Suprapubic skin (tissue), 4 donors: ENCODE data around the gene ZNF423. TPM values are rescaled to one million over a fixed set of nuclear protein-coding genes. Genes with fewer than 3 reads are reported as not detected.

ENCODE experiments used
- DNase-seq, 2 donors: peaks; one replicate each; pipeline ENCODE4 v3.0.0-alpha.2; 2019; ENCODE audit warnings: low spot score in 2 of 2
- H3K27ac ChIP-seq: fragments of 200-600 bp; sonication (generic); one replicate; pipeline ENCODE4 v1.5.1; 2019
- H3K27me3 ChIP-seq: fragments of 200-600 bp; sonication (generic); one replicate; pipeline ENCODE4 v1.5.1; 2019
- H3K36me3 ChIP-seq: fragments of 200-600 bp; sonication (generic); one replicate; pipeline ENCODE4 v1.5.1; 2019
- H3K4me1 ChIP-seq: fragments of 200-600 bp; sonication (generic); one replicate; pipeline ENCODE4 v1.5.1; 2019
- H3K4me3 ChIP-seq: fragments of 200-600 bp; sonication (generic); one replicate; pipeline ENCODE4 v1.5.1; 2019; ENCODE audit warnings: mild to moderate bottlenecking
- H3K9me3 ChIP-seq: fragments of 200-600 bp; sonication (generic); one replicate; pipeline ENCODE4 v1.5.1; 2019
- EP300 ChIP-seq: sonication (generic); formaldehyde crosslinking; IDR thresholded peaks from one replicate; pipeline ENCODE4 v1.6.1; 2017; ENCODE audit warnings: antibody characterized with exemption
- POLR2A ChIP-seq, 2 donors: fragments of 450-650 bp; IDR thresholded peaks; one replicate each; pipeline ENCODE4 v1.6.1; 2017; ENCODE audit warnings: antibody characterized with exemption in 2 of 2, mild to moderate bottlenecking in 2 of 2, moderate library complexity in 2 of 2
- POLR2AphosphoS5 ChIP-seq, 3 donors: sonication (generic); formaldehyde crosslinking; IDR thresholded peaks; one replicate each; pipeline ENCODE4 v1.6.1; 2017; ENCODE audit warnings: antibody characterized with exemption in 3 of 3
- WGBS: methylation state at CpG from one replicate; pipeline ENCODE4 v1.1.5; 2018; 5-methylcytosine and 5-hydroxymethylcytosine counted together
- total RNA-seq, 4 donors: library from RNA; depleted of rRNA; stranded (reverse); fragments of >200 nt; gene quantifications; one replicate each; pipeline ENCODE4 v1.1.0, GENCODE V29; 2016
- TF ChIP-seq, protein P1 (sequence below), 2 donors: fragments of 200-600 bp in 1 of 2; fragments of 450-650 bp in 1 of 2; sonication (generic) in 1 of 2; IDR thresholded peaks; one replicate each; pipeline ENCODE4 v1.5.1; 2016 to 2019; ENCODE audit warnings: antibody characterized with exemption in 2 of 2, mild to moderate bottlenecking in 1 of 2, moderate library complexity in 1 of 2

The ZNF423 gene
- total RNA-seq, 4 donors from 2014 or later, result 1.3 to 5.3 (median 1.9) TPM

DNA sequence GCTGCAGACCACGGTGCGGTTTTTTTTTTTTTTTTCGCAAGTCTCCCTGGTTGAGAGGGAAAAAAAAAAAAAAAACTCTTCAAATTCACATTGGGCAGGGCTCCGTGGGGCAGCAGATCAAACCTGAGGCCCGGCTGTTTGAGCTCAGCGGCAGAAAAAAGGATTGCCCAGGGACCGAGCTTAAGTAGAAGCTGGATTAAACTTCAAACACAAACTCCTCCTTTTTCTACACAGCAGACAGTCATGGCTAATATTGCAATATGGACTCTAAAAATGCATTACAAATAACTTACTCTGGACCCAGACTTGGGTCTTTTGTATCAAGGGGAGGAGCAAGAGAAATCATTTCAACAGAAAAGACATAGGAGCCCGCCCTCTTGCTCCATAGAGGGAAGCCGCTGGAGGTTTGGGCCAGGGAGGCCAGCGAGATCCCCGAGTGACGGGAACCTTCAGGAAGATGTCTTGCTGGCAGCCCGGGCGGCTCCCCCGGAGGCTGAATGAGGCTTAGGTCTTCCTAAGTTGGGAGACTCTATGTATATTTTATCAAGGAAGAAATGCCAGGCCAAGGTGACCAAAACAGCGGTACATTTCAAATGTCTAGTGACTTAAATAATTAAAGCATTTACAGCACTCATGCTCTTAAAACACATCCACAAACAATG is 167.7 kb downstream of the ZNF423 start:
- 84% methylated on average over 16 of the region's 16 CpGs for WGBS
- peaks cover 3% of the 10 kb centered on the region for H3K27me3 ChIP-seq
- H3K4me3 ChIP-seq, result no peak overlapping the region
- TF ChIP-seq, protein P1, sequence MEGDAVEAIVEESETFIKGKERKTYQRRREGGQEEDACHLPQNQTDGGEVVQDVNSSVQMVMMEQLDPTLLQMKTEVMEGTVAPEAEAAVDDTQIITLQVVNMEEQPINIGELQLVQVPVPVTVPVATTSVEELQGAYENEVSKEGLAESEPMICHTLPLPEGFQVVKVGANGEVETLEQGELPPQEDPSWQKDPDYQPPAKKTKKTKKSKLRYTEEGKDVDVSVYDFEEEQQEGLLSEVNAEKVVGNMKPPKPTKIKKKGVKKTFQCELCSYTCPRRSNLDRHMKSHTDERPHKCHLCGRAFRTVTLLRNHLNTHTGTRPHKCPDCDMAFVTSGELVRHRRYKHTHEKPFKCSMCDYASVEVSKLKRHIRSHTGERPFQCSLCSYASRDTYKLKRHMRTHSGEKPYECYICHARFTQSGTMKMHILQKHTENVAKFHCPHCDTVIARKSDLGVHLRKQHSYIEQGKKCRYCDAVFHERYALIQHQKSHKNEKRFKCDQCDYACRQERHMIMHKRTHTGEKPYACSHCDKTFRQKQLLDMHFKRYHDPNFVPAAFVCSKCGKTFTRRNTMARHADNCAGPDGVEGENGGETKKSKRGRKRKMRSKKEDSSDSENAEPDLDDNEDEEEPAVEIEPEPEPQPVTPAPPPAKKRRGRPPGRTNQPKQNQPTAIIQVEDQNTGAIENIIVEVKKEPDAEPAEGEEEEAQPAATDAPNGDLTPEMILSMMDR (IDR thresholded peaks at IDR 0.05), result no peak
- TF ChIP-seq POLR2A (IDR thresholded peaks at IDR 0.05) (no peak), EP300 (no peak), POLR2AphosphoS5 (IDR thresholded peaks at IDR 0.05) (no peak)
- no peaks in the 10 kb centered on the region for H3K36me3 ChIP-seq
- no peaks in the 10 kb centered on the region for H3K9me3 ChIP-seq
- no peaks in the 10 kb centered on the region for H3K4me1 ChIP-seq
- no peak for DNase-seq
- H3K27ac ChIP-seq, result no peak overlapping the region

DNA sequence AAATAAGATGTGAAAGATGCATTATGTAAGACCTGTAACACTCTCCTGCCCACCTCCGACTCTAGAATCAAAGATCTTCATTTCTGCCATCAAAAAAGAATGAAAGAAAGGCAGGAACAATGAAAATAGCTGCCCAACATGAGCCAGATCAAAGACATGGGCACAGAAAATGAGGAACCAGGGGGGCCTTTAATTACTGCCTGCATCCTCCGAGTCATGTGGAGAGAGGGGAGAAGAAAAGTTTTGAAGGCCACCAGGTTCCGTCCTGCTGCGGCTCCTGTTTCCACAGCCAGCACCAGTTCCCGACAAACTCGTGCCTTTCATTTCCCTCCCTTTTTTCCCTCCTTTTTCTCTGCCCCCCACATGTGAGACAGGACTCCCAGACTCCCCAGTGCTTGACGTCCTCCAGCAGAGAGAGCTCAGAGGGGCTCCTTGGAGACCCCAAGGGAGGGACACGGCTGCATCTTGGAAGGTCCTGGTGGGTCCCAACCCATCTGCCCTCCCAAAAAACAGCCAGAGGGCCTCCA is 168.4 kb downstream of the ZNF423 start:
- 68% methylated on average over 8 of the region's 8 CpGs for WGBS
- Histone ChIP-seq H3K36me3 (no peaks in the 10 kb centered on the region), H3K27me3 (peaks cover 3% of the 10 kb centered on the region), H3K4me1 (no peaks in the 10 kb centered on the region), H3K9me3 (no peaks in the 10 kb centered on the region), H3K27ac (no peak overlapping the region), H3K4me3 (no peak overlapping the region)
- no peak for DNase-seq
- TF ChIP-seq POLR2AphosphoS5 (IDR thresholded peaks at IDR 0.05) (no peak), POLR2A (IDR thresholded peaks at IDR 0.05) (no peak), EP300 (no peak)
- TF ChIP-seq, protein P1 (IDR thresholded peaks at IDR 0.05), result no peak

DNA sequence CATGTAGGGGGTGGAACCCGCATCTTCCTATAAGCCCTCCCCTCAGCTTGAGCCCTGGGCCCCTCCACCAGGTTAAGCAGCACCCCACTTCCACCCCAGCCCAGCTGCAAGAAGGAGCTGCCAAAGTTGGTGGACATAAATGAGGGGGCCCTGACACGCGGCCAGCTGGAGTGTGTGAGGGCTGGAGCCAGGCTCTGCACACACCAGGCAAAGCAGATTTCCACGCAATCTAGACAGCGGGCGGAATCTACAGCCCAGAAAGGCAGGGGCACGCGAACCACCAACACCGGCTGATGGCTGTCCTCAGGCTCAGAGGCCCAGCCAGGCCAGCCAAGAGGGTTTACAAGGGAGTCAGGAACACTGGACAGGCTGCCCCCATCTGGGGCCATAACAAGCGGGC is 171.2 kb downstream of the ZNF423 start:
- H3K27ac ChIP-seq, result no peak overlapping the region
- 78% methylated on average over 1 of the region's 10 CpGs for WGBS
- H3K36me3 ChIP-seq, result no peaks in the 10 kb centered on the region
- no peak for DNase-seq
- TF ChIP-seq, protein P1 (IDR thresholded peaks at IDR 0.05), result no peak
- TF ChIP-seq POLR2AphosphoS5 (IDR thresholded peaks at IDR 0.05) (no peak), POLR2A (IDR thresholded peaks at IDR 0.05) (no peak), EP300 (no peak)
- no peaks in the 10 kb centered on the region for H3K9me3 ChIP-seq
- H3K4me1 ChIP-seq, result no peaks in the 10 kb centered on the region
- no peak overlapping the region for H3K4me3 ChIP-seq
- peaks cover 3% of the 10 kb centered on the region for H3K27me3 ChIP-seq

DNA sequence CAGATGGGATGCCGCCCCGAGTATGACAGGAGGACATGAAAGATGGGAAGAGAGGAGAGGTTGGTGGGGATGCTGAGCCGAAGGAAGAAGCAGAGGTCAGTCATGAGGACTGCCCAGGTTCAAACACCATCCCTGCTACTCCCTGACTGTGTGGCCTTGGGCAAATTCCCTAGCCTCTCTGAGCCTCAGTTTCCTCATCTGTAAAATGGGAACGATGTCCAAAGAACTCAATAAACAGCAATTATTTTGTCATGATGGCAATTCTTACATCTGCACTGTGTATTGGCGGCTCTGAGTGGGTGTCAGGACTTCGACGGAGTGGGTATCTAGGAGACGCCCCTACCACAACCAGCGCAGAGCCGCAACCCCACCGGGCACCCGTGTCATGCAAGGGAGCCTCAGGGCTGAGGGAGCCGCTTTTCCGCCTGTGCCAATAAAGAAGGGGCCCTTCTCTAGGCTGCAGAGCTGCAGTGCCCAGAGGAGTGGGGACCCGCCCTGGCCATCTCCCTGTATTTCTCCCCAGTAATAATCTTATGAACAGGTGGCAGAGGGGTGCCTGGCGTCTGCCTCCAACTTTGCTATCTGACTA is 173.2 kb downstream of the ZNF423 start:
- Histone ChIP-seq H3K9me3 (no peaks in the 10 kb centered on the region), H3K27me3 (peaks cover 3% of the 10 kb centered on the region), H3K4me1 (no peaks in the 10 kb centered on the region), H3K4me3 (no peak overlapping the region), H3K27ac (no peak overlapping the region), H3K36me3 (no peaks in the 10 kb centered on the region)
- WGBS, result 94% methylated on average over 16 of the region's 16 CpGs
- no peak for TF ChIP-seq POLR2A (IDR thresholded peaks at IDR 0.05)
- no peak for TF ChIP-seq POLR2AphosphoS5 (IDR thresholded peaks at IDR 0.05)
- TF ChIP-seq, protein P1 (IDR thresholded peaks at IDR 0.05), result no peak
- TF ChIP-seq EP300, result no peak
- no peak for DNase-seq

DNA sequence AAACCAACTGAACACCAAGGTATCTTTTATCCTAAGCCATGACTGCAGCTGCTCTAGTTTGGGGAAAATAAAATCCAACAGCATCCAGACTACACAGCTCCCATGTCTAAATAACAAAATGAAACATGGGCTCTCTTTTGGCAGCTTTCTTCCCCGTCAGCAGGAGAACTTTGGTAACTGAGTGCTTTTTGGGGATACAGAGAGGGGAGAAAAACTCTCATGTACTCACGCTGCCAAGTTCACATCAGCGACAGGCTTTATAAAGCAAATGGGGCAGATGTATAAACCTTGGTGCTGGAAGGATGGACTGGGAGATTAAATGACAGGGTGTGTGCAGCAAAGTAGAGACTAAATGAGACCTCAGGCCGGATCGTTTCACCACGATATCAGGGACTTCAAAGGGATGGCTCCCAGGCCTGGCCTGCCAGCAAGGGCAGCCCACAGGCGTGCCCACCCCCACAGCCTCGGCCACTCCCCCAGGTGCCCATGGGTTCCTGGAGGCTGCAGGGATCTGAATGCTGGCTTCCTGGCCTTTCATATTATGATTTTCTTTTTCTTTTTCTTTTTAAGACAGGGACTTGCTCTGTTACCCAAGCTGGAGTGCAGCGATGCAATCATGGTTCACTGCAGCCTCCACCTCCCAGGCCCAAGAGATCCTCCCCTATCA is 174.6 kb downstream of the ZNF423 start:
- Histone ChIP-seq H3K27me3 (no peaks in the 10 kb centered on the region), H3K4me3 (no peak overlapping the region), H3K4me1 (no peaks in the 10 kb centered on the region), H3K9me3 (no peaks in the 10 kb centered on the region), H3K27ac (no peak overlapping the region), H3K36me3 (no peaks in the 10 kb centered on the region)
- TF ChIP-seq EP300, result no peak
- TF ChIP-seq, protein P1 (IDR thresholded peaks at IDR 0.05), result no peak
- no peak for DNase-seq
- 72% methylated on average over 9 of the region's 9 CpGs for WGBS
